AG09309 (cell line): ENCODE results near the gene KCTD8.

Experiments used
- DNase-seq: peaks from one replicate; pipeline ENCODE4 v3.0.0-alpha.2; 2010; ENCODE audit warnings: low read depth
- H3K4me3 ChIP-seq: 2 replicates; pipeline ENCODE4 v1.5.1; 2011; ENCODE audit warnings: mild to moderate bottlenecking, low read depth, low read length, moderate library complexity; ENCODE audit not compliant: control insufficient read depth
- CTCF ChIP-seq: IDR thresholded peaks from 2 replicates; pipeline ENCODE4 v1.5.1; 2011; ENCODE audit warnings: mild to moderate bottlenecking, low read depth, low read length, inconsistent platforms; ENCODE audit not compliant: insufficient read depth, control insufficient read depth; ENCODE audit errors: missing control alignments

KCTD8 gene

GRCh38 chr4:44145868-44146267 lies 302.7 kb downstream of the KCTD8 start:
- TF ChIP-seq CTCF = no peak
- H3K4me3 ChIP-seq = no peak overlapping the region
- no peak for DNase-seq

GRCh38 chr4:44132526-44132925 lies 316.1 kb downstream of the KCTD8 start:
- TF ChIP-seq CTCF = no peak
- no peak for DNase-seq
- H3K4me3 ChIP-seq = no peak overlapping the region
